Heart left ventricle (tissue), 13 donors: ENCODE results near the gene SH3BP2.

ENCODE experiments used
- CTCF ChIP-seq, 12 donors: fragments of 200-600 bp; sonication (generic) in 4 of 12; IDR thresholded peaks; one replicate each; pipeline versions ENCODE4 v1.5.0 to v1.8.0; 2018 to 2022; ENCODE audit warnings: antibody characterized with exemption in 12 of 12, mild to moderate bottlenecking in 5 of 12
- POLR2A ChIP-seq, 2 donors: fragments of 450-650 bp; IDR thresholded peaks; one replicate each; pipeline ENCODE4 v1.6.1; 2017; ENCODE audit warnings: antibody characterized with exemption in 2 of 2, mild to moderate bottlenecking in 2 of 2, moderate library complexity in 2 of 2
- donor health status: ischemic (EF 13 %, LVEDD 7.1; RV severe dilation, severe dysfunction).
- donor health status: DM: no; HTN: yes; CAD: no.
- donor health status: DM: no; HTN: no; CAD: no.
- donor health status: ischemic (EF 25% LVEDD 6.9; RV normal size, moderate dysfunction).
- donor health status: ischemic (EF 25% LVEDD 5.7; RV mildly dilated, moderate dysfunction).
- donor health status: ischemic (EF 35%, LVEDD 5.7; RV mildly dilated, moderate dysfunction).
- donor health status: nonischemic (EF 11% LVEDD 7.7; RV severe dilation, severe dysfunction).
- donor health status: DM: yes; HTN: yes; CAD: no.
- donor health status: PGD.
- donor health status: ischemic (EF 29% LVEDD 5.4; RV normal size, mild dysfunction).
- donor health status: nonischemic (EF 23%, LVEDD 6.1; RV moderate dilation, normal function).

- TF ChIP-seq CTCF (IDR thresholded peaks at IDR 0.05) = no peak
- TF ChIP-seq POLR2A (IDR thresholded peaks at IDR 0.05) = no peak
Measured at GRCh38 chr4:2888886-2889285, 96.0 kb downstream of the SH3BP2 start.
